DND-41 (cell line): ENCODE measurements around the gene HTRA3.

ENCODE experiments used
- ATAC-seq: fragments of 200-7000 bp; cut with Tn5 transposase; 3 replicates; pipeline ENCODE4 v1.9.1; 2021; ENCODE audit warnings: low read depth; ENCODE audit not compliant: insufficient read depth
- DNase-seq: peaks from one replicate; pipeline ENCODE4 v3.0.0-alpha.2; 2020
- H2AFZ ChIP-seq: 2 replicates; pipeline ENCODE4 v1.6.0; 2012; ENCODE audit warnings: low read depth, low read length
- H3K27ac ChIP-seq: 2 replicates; pipeline ENCODE4 v1.5.1; 2012; ENCODE audit warnings: low read length, inconsistent platforms
- H3K27me3 ChIP-seq: fragments of 200-600 bp; sonication (generic); 2 replicates; pipeline ENCODE4 v1.6.0; 2012; ENCODE audit warnings: low read length, mild to moderate bottlenecking, inconsistent platforms; ENCODE audit not compliant: insufficient read depth, poor library complexity
- H3K36me3 ChIP-seq: 2 replicates; pipeline ENCODE4 v1.5.1; 2012; ENCODE audit warnings: low read length, inconsistent platforms; ENCODE audit not compliant: insufficient read depth
- H3K4me1 ChIP-seq: 2 replicates; pipeline ENCODE4 v1.5.1; 2012; ENCODE audit warnings: mild to moderate bottlenecking, low read length; ENCODE audit not compliant: insufficient read depth
- H3K4me2 ChIP-seq: 2 replicates; pipeline ENCODE4 v1.6.0; 2012; ENCODE audit warnings: mild to moderate bottlenecking, moderate library complexity, low read length, inconsistent platforms; ENCODE audit not compliant: insufficient read depth
- H3K4me3 ChIP-seq, 2 experiments: fragments of 200-600 bp in 1 of 2; shearing (Covaris generic) in 1 of 2; 2 replicates each; pipeline ENCODE4 v1.5.1; 2012 to 2016; ENCODE audit warnings: inconsistent platforms in 2 of 2, low read length in 2 of 2, mild to moderate bottlenecking in 2 of 2, low read depth in 1 of 2, moderate library complexity in 1 of 2
- H3K79me2 ChIP-seq: 2 replicates; pipeline ENCODE4 v1.6.0; 2012; ENCODE audit warnings: low read length, inconsistent platforms; ENCODE audit not compliant: insufficient read depth
- H3K9ac ChIP-seq: 2 replicates; pipeline ENCODE4 v1.6.0; 2012; ENCODE audit warnings: low read depth, mild to moderate bottlenecking, inconsistent platforms, low read length, moderate library complexity
- H3K9me3 ChIP-seq: 2 replicates; pipeline ENCODE4 v1.5.1; 2012; ENCODE audit warnings: low read length, moderate library complexity, mild to moderate bottlenecking, inconsistent platforms; ENCODE audit not compliant: insufficient read depth, severe bottlenecking
- H4K20me1 ChIP-seq: 2 replicates; pipeline ENCODE4 v1.6.0; 2012; ENCODE audit warnings: low read length; ENCODE audit not compliant: insufficient read depth
- CTCF ChIP-seq: IDR thresholded peaks from 2 replicates; pipeline ENCODE4 v1.5.1; 2012; ENCODE audit warnings: borderline replicate concordance, low read length, moderate library complexity, mild to moderate bottlenecking; ENCODE audit not compliant: poor library complexity, severe bottlenecking; ENCODE audit errors: extremely low read depth
- EZH2 ChIP-seq: IDR thresholded peaks from 3 replicates; pipeline ENCODE4 v1.6.1; 2012; ENCODE audit warnings: borderline replicate concordance, low read depth, mild to moderate bottlenecking, moderate library complexity, low read length, inconsistent platforms; ENCODE audit not compliant: severe bottlenecking

Gene HTRA3

DNA sequence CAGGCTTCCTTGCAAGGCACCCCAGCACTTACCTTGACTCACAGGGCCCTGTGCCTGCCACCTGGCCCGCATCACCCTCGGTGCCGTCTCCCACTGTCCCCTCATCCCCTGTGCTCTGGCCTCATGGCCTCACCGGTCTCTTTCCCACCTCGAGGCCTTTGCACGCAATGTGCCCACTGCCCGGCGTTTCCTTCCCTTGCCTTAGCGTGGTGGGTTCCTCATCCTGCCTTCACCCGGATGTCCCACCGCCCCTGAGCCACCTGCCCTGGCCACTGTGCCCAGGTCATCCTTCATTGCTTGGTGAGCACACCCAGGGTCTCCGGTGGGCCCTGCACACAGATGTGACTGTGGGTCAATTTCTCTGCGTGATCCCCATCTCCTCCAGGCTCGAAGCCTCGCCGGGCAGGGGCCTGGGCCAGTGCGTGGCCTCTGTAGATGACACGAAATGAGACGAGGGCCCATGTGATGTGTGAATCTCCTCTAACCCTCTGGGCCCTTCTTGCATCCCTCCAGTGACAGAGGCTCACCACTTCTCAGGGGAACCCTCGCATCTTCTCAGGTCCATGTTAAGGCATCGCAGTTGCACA is 4.6 kb downstream of the HTRA3 start:
- Histone ChIP-seq H3K27ac (no peak overlapping the region), H3K79me2 (no peaks in the 10 kb centered on the region), H3K4me1 (no peaks in the 10 kb centered on the region), H4K20me1 (no peaks in the 10 kb centered on the region), H3K27me3 (no peaks in the 10 kb centered on the region), H3K9me3 (no peaks in the 10 kb centered on the region), H2AFZ (no peak overlapping the region), H3K4me3 (no peak overlapping the region), H3K9ac (no peak overlapping the region), H3K36me3 (no peaks in the 10 kb centered on the region), H3K4me2 (no peak overlapping the region)
- DNase-seq = no peak
- TF ChIP-seq EZH2 (no peak), CTCF (no peak)
- ATAC-seq = no peak

DNA sequence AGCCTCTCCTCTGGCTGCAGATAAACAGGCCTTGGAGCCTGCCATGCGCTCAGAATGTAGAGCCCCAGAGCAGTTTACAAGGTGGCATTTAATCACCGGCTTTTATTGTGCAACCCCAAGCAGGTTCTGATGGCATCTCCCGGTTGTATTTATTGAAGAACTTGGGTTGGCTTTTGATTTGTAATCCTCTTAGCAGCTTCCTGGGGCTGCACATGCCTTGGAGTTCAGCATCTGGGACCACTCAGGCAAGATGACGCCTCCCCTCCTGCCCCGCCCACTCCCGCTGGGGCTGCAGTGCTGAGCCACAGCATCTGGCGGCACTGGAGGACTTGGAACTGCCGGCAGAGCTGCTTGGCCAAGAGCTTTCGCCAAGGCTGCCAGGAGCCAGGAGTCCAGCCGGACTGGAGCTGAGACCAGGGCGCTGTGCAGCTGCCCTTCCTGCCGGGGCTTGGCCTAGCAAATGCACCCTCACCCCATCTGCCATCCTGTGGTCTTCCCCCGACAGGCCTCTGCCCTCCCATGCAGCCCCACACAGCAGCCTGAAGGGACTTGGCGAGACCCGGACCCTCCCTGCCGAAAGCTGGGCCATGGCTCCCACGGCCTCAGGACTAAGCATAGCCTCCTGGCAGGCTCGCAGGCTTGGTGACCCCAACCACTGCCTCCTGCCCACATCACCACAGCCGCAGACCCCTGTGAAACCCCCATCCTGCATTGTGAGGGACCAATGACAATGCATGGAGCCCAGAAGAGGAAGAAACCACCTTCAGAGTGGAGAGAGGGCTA is 5.4 kb downstream of the HTRA3 start:
- Histone ChIP-seq H3K27me3 (no peaks in the 10 kb centered on the region), H3K9me3 (no peaks in the 10 kb centered on the region), H2AFZ (no peak overlapping the region), H3K4me1 (no peaks in the 10 kb centered on the region), H4K20me1 (no peaks in the 10 kb centered on the region), H3K4me3 (no peak overlapping the region), H3K27ac (no peak overlapping the region), H3K9ac (no peak overlapping the region), H3K4me2 (no peak overlapping the region), H3K36me3 (no peaks in the 10 kb centered on the region), H3K79me2 (no peaks in the 10 kb centered on the region)
- ATAC-seq (peak; percentile 50; the same call in 2 of the 3 replicates), DNase-seq (no peak)
- TF ChIP-seq CTCF (no peak), EZH2 (no peak)

DNA sequence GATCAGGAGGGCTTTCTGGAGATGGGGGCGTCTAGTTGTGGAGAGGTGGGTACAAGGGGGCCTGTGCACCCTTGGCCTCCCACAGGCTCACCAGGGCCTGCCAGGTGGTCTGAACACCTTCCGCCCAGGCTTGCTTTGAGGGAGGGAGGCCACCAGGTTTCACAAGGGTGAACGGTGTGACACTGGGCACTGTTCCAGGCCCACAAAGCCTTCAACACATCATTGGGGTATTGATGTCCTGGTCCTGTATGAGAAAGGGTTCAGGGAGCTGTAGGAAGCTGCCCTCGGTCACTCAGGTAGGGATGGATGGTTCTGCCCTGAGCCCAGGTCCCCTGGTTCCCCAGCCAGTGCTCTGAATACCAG is 6.0 kb downstream of the HTRA3 start:
- Histone ChIP-seq H3K27ac (no peak overlapping the region), H4K20me1 (no peaks in the 10 kb centered on the region), H3K27me3 (no peaks in the 10 kb centered on the region), H3K9ac (no peak overlapping the region), H3K4me1 (no peaks in the 10 kb centered on the region), H3K4me2 (no peak overlapping the region), H3K4me3 (no peak overlapping the region), H3K79me2 (no peaks in the 10 kb centered on the region), H2AFZ (no peak overlapping the region), H3K9me3 (no peaks in the 10 kb centered on the region), H3K36me3 (no peaks in the 10 kb centered on the region)
- ATAC-seq (no peak), DNase-seq (no peak)
- TF ChIP-seq CTCF (no peak), EZH2 (no peak)
